HG03159 (cell line): ENCODE results near the gene NCF4.

Experiments
- ATAC-seq: cut with Tn5 transposase; IDR thresholded peaks from one replicate; pipeline ENCODE4 v1.9.1; 2021; ENCODE audit warnings: mild to moderate bottlenecking, moderate library complexity; ENCODE audit not compliant: unreplicated experiment

The NCF4 gene

GRCh38 chr22:36892292-36892691 is 31.5 kb downstream of the NCF4 start:
- no peak for ATAC-seq

- no peak for ATAC-seq
Measured at GRCh38 chr22:36893262-36893661, 32.5 kb downstream of the NCF4 start.

- ATAC-seq = no peak
Measured at GRCh38 chr22:36894266-36894665, 33.5 kb downstream of the NCF4 start.

GRCh38 chr22:36897611-36898010 is 36.8 kb downstream of the NCF4 start:
- ATAC-seq = no peak

- no peak for ATAC-seq
Measured at GRCh38 chr22:36898690-36899089, 37.9 kb downstream of the NCF4 start.

- no peak for ATAC-seq
Measured at GRCh38 chr22:36899498-36899897, 38.7 kb downstream of the NCF4 start.

- no peak for ATAC-seq
Measured at GRCh38 chr22:36900225-36900624, 39.4 kb downstream of the NCF4 start.

- ATAC-seq = no peak
Measured at GRCh38 chr22:36900880-36901279, 40.1 kb downstream of the NCF4 start.

- ATAC-seq = peak; percentile 60
Measured at GRCh38 chr22:36901411-36902142, 40.8 kb downstream of the NCF4 start.

- no peak for ATAC-seq
Measured at GRCh38 chr22:36902143-36902926, 41.5 kb downstream of the NCF4 start.

- no peak for ATAC-seq
Measured at GRCh38 chr22:36904260-36904880, 43.6 kb downstream of the NCF4 start.

- ATAC-seq = no peak
Measured at GRCh38 chr22:36907253-36908195, 46.7 kb downstream of the NCF4 start.

- ATAC-seq = no peak
Measured at GRCh38 chr22:36910461-36910860, 49.7 kb downstream of the NCF4 start.

GRCh38 chr22:36911887-36912661 is 51.3 kb downstream of the NCF4 start:
- ATAC-seq = no peak

- no peak for ATAC-seq
Measured at GRCh38 chr22:36912694-36913426, 52.1 kb downstream of the NCF4 start.

GRCh38 chr22:36913427-36914389 is 52.9 kb downstream of the NCF4 start, which contains the start of gene CSF2RB:
Gene CSF2RB, plus strand, starts transcription at chr22:36913628. Its CDS starts 8,580 bp downstream, at chr22:36922208.
- no peak for ATAC-seq

GRCh38 chr22:36914390-36914752 is 53.6 kb downstream of the NCF4 start:
- ATAC-seq = no peak

GRCh38 chr22:36916034-36916433 is 55.2 kb downstream of the NCF4 start:
- no peak for ATAC-seq
